ENCODE results near the gene FAM228A.

- TF ChIP-seq EZH2phosphoT487 (IDR thresholded peaks at IDR 0.05; ENCODE audit: unreplicated experiment) (no peak), POLR2AphosphoS5 (IDR thresholded peaks at IDR 0.05; ENCODE audit: low read depth) (no peak), EZH2 (IDR thresholded peaks at IDR 0.05; ENCODE audit: low read depth, unreplicated experiment) (no peak)
- TF ChIP-seq, protein P1, sequence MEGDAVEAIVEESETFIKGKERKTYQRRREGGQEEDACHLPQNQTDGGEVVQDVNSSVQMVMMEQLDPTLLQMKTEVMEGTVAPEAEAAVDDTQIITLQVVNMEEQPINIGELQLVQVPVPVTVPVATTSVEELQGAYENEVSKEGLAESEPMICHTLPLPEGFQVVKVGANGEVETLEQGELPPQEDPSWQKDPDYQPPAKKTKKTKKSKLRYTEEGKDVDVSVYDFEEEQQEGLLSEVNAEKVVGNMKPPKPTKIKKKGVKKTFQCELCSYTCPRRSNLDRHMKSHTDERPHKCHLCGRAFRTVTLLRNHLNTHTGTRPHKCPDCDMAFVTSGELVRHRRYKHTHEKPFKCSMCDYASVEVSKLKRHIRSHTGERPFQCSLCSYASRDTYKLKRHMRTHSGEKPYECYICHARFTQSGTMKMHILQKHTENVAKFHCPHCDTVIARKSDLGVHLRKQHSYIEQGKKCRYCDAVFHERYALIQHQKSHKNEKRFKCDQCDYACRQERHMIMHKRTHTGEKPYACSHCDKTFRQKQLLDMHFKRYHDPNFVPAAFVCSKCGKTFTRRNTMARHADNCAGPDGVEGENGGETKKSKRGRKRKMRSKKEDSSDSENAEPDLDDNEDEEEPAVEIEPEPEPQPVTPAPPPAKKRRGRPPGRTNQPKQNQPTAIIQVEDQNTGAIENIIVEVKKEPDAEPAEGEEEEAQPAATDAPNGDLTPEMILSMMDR (conservative IDR thresholded peaks at IDR 0.05; ENCODE audit: low read depth in 2 of 2) = no peak
- TF ChIP-seq, protein P2, sequence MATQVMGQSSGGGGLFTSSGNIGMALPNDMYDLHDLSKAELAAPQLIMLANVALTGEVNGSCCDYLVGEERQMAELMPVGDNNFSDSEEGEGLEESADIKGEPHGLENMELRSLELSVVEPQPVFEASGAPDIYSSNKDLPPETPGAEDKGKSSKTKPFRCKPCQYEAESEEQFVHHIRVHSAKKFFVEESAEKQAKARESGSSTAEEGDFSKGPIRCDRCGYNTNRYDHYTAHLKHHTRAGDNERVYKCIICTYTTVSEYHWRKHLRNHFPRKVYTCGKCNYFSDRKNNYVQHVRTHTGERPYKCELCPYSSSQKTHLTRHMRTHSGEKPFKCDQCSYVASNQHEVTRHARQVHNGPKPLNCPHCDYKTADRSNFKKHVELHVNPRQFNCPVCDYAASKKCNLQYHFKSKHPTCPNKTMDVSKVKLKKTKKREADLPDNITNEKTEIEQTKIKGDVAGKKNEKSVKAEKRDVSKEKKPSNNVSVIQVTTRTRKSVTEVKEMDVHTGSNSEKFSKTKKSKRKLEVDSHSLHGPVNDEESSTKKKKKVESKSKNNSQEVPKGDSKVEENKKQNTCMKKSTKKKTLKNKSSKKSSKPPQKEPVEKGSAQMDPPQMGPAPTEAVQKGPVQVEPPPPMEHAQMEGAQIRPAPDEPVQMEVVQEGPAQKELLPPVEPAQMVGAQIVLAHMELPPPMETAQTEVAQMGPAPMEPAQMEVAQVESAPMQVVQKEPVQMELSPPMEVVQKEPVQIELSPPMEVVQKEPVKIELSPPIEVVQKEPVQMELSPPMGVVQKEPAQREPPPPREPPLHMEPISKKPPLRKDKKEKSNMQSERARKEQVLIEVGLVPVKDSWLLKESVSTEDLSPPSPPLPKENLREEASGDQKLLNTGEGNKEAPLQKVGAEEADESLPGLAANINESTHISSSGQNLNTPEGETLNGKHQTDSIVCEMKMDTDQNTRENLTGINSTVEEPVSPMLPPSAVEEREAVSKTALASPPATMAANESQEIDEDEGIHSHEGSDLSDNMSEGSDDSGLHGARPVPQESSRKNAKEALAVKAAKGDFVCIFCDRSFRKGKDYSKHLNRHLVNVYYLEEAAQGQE (IDR thresholded peaks at IDR 0.05; ENCODE audit: unreplicated experiment) = no peak
Observed at GRCh38 chr2:24222946-24223345, 48.1 kb downstream of the FAM228A start.
